AG04449 (cell line): Measurements from ENCODE around the gene SPATA9.
A peak's percentile ranks its signal among the peaks of the same experiment; 100 is the strongest.

Experiments used
- CTCF ChIA-PET: fragments of 350-600 bp; formaldehyde crosslinking; extraction: SDS; loops from one replicate; lab custom pipeline; 2021; ENCODE audit warnings: antibody characterized with exemption; lab: Yijun Ruan, JAX
- POLR2A ChIA-PET: fragments of 400-600, 350-600 bp; formaldehyde crosslinking; extraction: SDS; loops from one replicate; lab custom pipeline; 2020; ENCODE audit warnings: antibody characterized with exemption, inconsistent platforms; lab: Yijun Ruan, JAX
- DNase-seq: peaks from one replicate; pipeline ENCODE4 v3.0.0-alpha.2; 2010; ENCODE audit warnings: low read depth, low spot score
- H3K4me3 ChIP-seq: 2 replicates; pipeline ENCODE4 v1.5.1; 2011; ENCODE audit warnings: low read depth, mild to moderate bottlenecking, control low read depth, low read length
- TF ChIP-seq, protein P1 (sequence below): IDR thresholded peaks from one replicate; pipeline ENCODE4 v1.5.1; 2011; ENCODE audit warnings: mild to moderate bottlenecking, moderate library complexity, low read length, control low read depth, inconsistent platforms; ENCODE audit not compliant: insufficient read depth; ENCODE audit errors: missing control alignments

SPATA9 gene

DNA sequence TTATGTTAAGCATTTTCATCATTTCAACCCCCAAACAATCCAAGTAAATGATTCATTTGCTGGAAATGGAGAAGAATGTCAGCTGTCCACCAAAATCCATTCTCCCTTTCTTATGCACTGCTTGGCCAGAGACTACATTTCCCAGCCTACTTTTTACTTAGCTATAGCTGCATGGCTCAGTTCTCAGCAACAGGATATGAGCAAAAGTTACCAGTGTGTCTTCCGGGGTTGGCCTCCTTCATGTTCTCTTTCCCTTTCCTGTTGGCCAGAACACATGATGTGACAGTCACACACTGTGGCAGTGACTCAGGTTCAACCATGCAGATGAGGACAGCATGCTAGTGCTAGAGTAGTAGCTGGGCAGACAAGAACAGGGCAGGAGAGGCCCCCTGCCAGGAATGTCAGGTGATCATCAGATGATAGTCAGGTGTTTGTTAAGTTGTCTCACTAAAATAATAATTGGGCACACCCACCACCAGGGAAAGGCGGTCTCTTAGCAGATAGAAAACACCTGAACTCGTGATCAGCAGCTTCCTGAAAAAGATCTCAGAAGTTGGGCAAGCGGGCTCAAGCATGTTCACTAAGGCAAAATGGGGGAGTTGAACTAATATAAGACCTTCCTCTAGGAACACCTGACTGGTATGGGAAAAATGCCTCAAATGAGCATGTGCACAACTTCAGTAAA, 50.7 kb downstream of the SPATA9 start:
- POLR2A ChIA-PET: interaction anchor here (0.6 to 1.2 kb wide), 2 partner anchors 15 to 221 kb away, joined by 3 read pairs; no protein-coding TSS in a partner anchor
- DNase-seq: no peak

DNA sequence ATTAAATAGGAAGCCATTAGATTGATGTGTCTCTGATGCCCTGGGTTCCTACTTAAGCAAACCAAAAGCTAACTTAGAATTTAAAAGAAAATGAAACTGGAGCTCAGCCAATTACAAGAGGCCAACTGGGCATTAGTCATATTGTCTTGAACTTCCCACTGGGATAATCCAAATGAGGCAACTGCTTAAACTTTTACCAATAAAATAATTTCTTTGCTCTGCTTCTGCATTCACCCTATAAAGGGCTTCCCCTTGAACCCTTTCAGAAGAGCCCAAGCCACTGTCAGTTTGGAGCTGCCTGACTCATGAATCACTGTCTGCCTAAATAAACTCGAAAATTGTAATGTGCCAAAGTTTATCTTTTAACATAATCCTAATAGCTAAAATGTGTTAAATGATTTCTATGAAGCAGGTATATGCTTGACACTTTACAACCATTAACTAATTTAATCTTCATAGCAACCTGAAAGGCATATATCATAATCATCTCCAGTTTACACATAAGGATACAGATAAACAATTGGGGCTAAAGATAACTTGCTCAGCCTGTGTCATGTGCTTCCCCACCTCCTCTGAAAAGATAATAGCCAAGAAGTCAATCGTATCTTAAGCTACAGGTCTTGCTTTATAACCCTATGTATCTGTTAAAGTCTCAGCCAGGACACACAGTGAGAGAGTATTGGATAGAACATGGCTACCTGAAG, 51.4 kb downstream of the SPATA9 start:
- TF ChIP-seq, protein P1, sequence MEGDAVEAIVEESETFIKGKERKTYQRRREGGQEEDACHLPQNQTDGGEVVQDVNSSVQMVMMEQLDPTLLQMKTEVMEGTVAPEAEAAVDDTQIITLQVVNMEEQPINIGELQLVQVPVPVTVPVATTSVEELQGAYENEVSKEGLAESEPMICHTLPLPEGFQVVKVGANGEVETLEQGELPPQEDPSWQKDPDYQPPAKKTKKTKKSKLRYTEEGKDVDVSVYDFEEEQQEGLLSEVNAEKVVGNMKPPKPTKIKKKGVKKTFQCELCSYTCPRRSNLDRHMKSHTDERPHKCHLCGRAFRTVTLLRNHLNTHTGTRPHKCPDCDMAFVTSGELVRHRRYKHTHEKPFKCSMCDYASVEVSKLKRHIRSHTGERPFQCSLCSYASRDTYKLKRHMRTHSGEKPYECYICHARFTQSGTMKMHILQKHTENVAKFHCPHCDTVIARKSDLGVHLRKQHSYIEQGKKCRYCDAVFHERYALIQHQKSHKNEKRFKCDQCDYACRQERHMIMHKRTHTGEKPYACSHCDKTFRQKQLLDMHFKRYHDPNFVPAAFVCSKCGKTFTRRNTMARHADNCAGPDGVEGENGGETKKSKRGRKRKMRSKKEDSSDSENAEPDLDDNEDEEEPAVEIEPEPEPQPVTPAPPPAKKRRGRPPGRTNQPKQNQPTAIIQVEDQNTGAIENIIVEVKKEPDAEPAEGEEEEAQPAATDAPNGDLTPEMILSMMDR: no peak
- ChIA-PET CTCF (interaction anchor here (0.9 to 2.4 kb wide), 9 partner anchors 9 to 219 kb away, joined by 3 to 18 read pairs (median 4); partner anchors contain the start of gene RFESD), POLR2A (interaction anchor here (0.6 to 1.2 kb wide), 2 partner anchors 16 to 221 kb away, joined by 3 read pairs; no protein-coding TSS in a partner anchor)
- H3K4me3 ChIP-seq: no peak overlapping the region
- DNase-seq: peak; percentile 62

More for the DNA sequence above, 50.7 kb downstream of the SPATA9 start:
- CTCF ChIA-PET: interaction anchor here (0.7 to 2.4 kb wide), 10 partner anchors 9 to 218 kb away, joined by 3 to 18 read pairs (median 4); partner anchors contain the start of gene RFESD
- H3K4me3 ChIP-seq: no peak overlapping the region
- TF ChIP-seq, protein P1: no peak

DNA sequence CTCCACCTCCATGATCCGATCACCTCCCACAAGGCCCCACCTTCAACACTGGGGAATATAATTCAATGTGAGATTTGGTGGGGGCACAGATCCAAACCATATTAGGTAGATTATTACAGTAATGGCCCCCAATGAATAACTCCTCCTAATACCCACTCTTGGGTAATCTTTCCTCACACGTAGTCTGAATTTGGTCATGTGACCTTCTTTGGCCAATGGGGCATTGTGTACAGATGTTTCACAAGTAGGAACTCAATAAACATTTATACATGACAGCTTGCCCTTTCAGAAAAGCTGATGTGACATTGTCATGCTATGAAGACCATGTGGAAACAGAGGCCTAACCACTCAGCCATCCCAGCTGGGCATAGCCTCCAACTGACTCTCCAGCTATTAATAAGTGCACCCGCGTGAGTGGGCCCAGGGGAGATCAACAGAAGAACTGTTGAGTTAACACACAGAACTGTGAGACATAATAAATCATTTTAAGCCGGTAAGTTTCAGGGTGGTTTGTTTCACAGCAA, 52.3 kb downstream of the SPATA9 start:
- ChIA-PET CTCF (interaction anchor here (0.9 to 2.4 kb wide), 8 partner anchors 8 to 219 kb away, joined by 3 to 18 read pairs (median 5); partner anchors contain the start of gene RFESD), POLR2A (no interaction called here)
- DNase-seq: no peak
- TF ChIP-seq, protein P1: no peak
- no peak overlapping the region for H3K4me3 ChIP-seq

DNA sequence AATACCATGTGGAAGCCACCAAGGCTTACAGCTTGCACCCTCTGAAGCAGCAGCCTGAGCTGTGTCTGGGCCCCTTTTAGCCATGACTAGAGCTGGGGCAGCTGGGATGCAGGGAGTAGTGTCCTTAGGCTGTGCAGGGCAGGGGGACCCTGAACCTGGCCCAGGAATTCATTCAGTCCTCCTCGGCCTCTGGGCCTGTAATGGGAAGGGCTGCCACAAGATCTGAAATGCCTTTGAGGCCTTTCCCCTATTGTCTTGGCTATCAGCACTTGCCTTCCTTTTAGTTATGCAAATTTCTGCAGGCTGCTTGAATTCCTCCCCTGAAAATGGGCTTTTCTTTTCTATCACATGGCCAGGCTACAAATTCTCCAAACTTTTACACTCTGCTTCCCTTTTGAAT, 53.9 kb downstream of the SPATA9 start:
- H3K4me3 ChIP-seq: no peak overlapping the region
- TF ChIP-seq, protein P1: no peak
- ChIA-PET POLR2A (no interaction called here), CTCF (no interaction called here)
- DNase-seq: no peak

DNA sequence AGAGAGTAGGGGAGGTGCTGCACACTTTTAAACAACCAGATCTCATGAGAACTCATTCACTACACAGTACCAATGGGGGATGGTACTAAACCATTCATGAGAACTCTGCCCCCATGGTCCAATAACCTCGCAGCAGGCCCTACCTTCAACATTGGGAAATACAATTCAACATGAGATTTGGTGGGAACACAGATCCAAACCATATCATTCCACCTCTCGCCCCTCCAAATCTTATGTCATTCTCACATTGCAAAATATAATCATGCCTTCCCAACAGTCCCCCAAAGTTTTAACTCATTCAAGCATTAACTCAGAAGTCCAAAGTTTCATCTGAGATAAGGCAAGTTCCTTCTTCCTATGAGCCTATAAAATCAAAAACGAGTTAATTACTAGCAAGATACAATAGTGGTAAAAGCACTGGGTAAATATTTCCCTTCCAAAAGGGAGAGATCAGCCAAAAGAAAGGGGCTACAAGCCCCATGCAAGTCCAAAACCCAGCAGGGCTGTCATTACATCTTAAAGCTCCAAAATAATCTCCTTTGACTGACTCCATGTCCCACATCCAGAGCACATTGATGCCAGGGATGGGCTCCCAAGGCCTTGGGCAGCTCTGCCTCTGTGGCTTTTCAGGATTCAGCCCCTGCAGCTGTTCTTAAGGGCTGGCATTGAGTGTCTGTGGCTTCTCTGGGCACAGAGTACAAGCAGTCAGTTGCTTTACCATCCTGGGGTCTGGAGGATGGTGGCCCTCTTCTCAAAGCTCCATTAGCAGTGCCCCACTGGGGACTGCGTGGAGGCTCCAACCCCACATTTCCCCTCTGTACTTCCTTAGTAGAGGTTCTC, 54.6 kb downstream of the SPATA9 start:
- ChIA-PET POLR2A (no interaction called here), CTCF (interaction anchor here (1.4 kb wide), 1 partner anchor 219 kb away, joined by 3 read pairs; no protein-coding TSS in a partner anchor)
- H3K4me3 ChIP-seq: no peak overlapping the region
- TF ChIP-seq, protein P1: no peak
- DNase-seq: no peak
